Neuronal stem cell (in vitro differentiated cells): ENCODE results near the gene GNPTAB.
"Not testable (repeated sequence)": the region's sequence is repeated elsewhere in the genome, so short reads cannot be mapped to it uniquely, and the experiment has no call there.

Experiments used
- DNase-seq: peaks from one replicate; pipeline ENCODE4 v3.0.0-alpha.2; 2013; ENCODE audit warnings: low spot score
- H2AFZ ChIP-seq: one replicate; pipeline ENCODE4 v1.6.1; 2013; ENCODE audit warnings: mild to moderate bottlenecking, low read length, inconsistent platforms
- H2AK5ac ChIP-seq: 2 replicates; pipeline ENCODE4 v1.6.1; 2013; ENCODE audit warnings: low read depth, mild to moderate bottlenecking, inconsistent platforms, low read length, moderate library complexity, mixed read lengths
- H2BK120ac ChIP-seq: 2 replicates; pipeline ENCODE4 v1.6.1; 2013; ENCODE audit warnings: low read depth, mild to moderate bottlenecking, inconsistent platforms, low read length, moderate library complexity, mixed read lengths
- H2BK12ac ChIP-seq: one replicate; pipeline ENCODE4 v1.6.1; 2013; ENCODE audit warnings: low read length, inconsistent platforms
- H2BK15ac ChIP-seq: 2 replicates; pipeline ENCODE4 v1.6.1; 2013; ENCODE audit warnings: mild to moderate bottlenecking, low read length, inconsistent platforms, mixed read lengths
- H2BK5ac ChIP-seq: one replicate; pipeline ENCODE4 v1.6.1; 2013; ENCODE audit warnings: inconsistent platforms, mild to moderate bottlenecking, low read length, moderate library complexity
- H3K14ac ChIP-seq: one replicate; pipeline ENCODE4 v1.6.1; 2013; ENCODE audit warnings: low read length, inconsistent platforms
- H3K18ac ChIP-seq: 2 replicates; pipeline ENCODE4 v1.6.1; 2013; ENCODE audit warnings: low read length, inconsistent platforms
- H3K23ac ChIP-seq: 2 replicates; pipeline ENCODE4 v1.6.1; 2013; ENCODE audit warnings: low read depth, mild to moderate bottlenecking, mixed read lengths, low read length, inconsistent platforms; ENCODE audit not compliant: poor library complexity
- H3K27ac ChIP-seq: replicated peaks from 3 replicates; pipeline ENCODE4 v1.5.1; 2013; ENCODE audit warnings: low read length, inconsistent platforms
- H3K27me3 ChIP-seq, 3 experiments: 2 replicates each; pipeline ENCODE4 v1.6.1; 2013; ENCODE audit warnings: low read length in 3 of 3, mild to moderate bottlenecking in 2 of 3, inconsistent platforms in 1 of 3, low read depth in 1 of 3, mixed read lengths in 1 of 3, moderate library complexity in 1 of 3; ENCODE audit not compliant: control insufficient read depth in 3 of 3, insufficient read depth in 3 of 3
- H3K36me3 ChIP-seq, 2 donors: replicated peaks in 1 of 2; 2 replicates each; pipeline ENCODE4 v1.6.1; 2013; ENCODE audit warnings: low read length in 2 of 2; ENCODE audit not compliant: control insufficient read depth in 2 of 2, insufficient read depth in 2 of 2
- H3K4ac ChIP-seq: 2 replicates; pipeline ENCODE4 v1.6.1; 2013; ENCODE audit warnings: inconsistent platforms, mild to moderate bottlenecking, low read length, moderate library complexity
- H3K4me1 ChIP-seq, 2 donors: 1 replicate in 1 of 2; 2 replicates in 1 of 2; pipeline ENCODE4 v1.6.1; 2013; ENCODE audit warnings: low read length in 2 of 2, low read depth in 1 of 2; ENCODE audit not compliant: control insufficient read depth in 2 of 2, insufficient read depth in 1 of 2
- H3K4me2 ChIP-seq: one replicate; pipeline ENCODE4 v1.6.1; 2013; ENCODE audit warnings: mild to moderate bottlenecking, low read length, inconsistent platforms; ENCODE audit not compliant: insufficient read depth, poor library complexity, severe bottlenecking
- H3K4me3 ChIP-seq, 2 donors: 2 replicates each; pipeline ENCODE4 v1.5.1; 2013; ENCODE audit warnings: low read length in 2 of 2, mild to moderate bottlenecking in 2 of 2, inconsistent platforms in 1 of 2, moderate library complexity in 1 of 2
- H3K79me1 ChIP-seq: one replicate; pipeline ENCODE4 v1.6.1; 2013; ENCODE audit warnings: low read depth, mild to moderate bottlenecking, inconsistent platforms, low read length, moderate library complexity
- H3K9ac ChIP-seq: one replicate; pipeline ENCODE4 v1.6.1; 2013; ENCODE audit warnings: mild to moderate bottlenecking, low read depth, low read length, inconsistent platforms; ENCODE audit not compliant: poor library complexity
- H3K9me3 ChIP-seq, 2 donors: replicated peaks in 1 of 2; 2 replicates each; pipeline versions ENCODE3 to v1.6.1; 2013; ENCODE audit warnings: low read length in 2 of 2, mild to moderate bottlenecking in 2 of 2, inconsistent platforms in 1 of 2, low read depth in 1 of 2, mixed read lengths in 1 of 2, moderate library complexity in 1 of 2; ENCODE audit not compliant: control insufficient read depth in 2 of 2, insufficient read depth in 1 of 2
- H4K8ac ChIP-seq: one replicate; pipeline ENCODE4 v1.6.1; 2013; ENCODE audit warnings: low read depth, mild to moderate bottlenecking, inconsistent platforms, low read length, moderate library complexity
- H4K91ac ChIP-seq: one replicate; pipeline ENCODE4 v1.6.1; 2013; ENCODE audit warnings: low read length, low read depth, mild to moderate bottlenecking, inconsistent platforms; ENCODE audit not compliant: poor library complexity
- WGBS, 2 donors: extraction: QIAGEN DNeasy Blood & Tissue Kit; methylation state at CpG; one replicate each; pipeline ENCODE4 v1.1.7; 2013; ENCODE audit warnings: missing lambda C conversion rate in 2 of 2, mixed read lengths in 1 of 2; ENCODE audit not compliant: insufficient read length in 2 of 2, insufficient replicate concordance in 1 of 2; ENCODE audit errors: extremely low coverage in 2 of 2; 5-methylcytosine and 5-hydroxymethylcytosine counted together

The GNPTAB gene

GRCh38 chr12:101823891-101824290 lies 6.9 kb downstream of the GNPTAB start:
- H3K9me3 ChIP-seq: no peaks in the 10 kb centered on the region
- H3K4me2 ChIP-seq: no peak overlapping the region
- H2BK120ac ChIP-seq: no peak overlapping the region
- H2BK15ac ChIP-seq: no peak overlapping the region
- no peak overlapping the region for H2BK12ac ChIP-seq
- H3K18ac ChIP-seq: no peak overlapping the region
- no peak overlapping the region for H4K91ac ChIP-seq
- H2AFZ ChIP-seq: no peak overlapping the region
- H3K27me3 ChIP-seq: no peaks in the 10 kb centered on the region
- no peaks in the 10 kb centered on the region for H3K79me1 ChIP-seq
- no peak overlapping the region for H3K9ac ChIP-seq
- no peak overlapping the region for H4K8ac ChIP-seq
- no peak overlapping the region for H3K14ac ChIP-seq
- peak; percentile 20 for DNase-seq
- H3K4ac ChIP-seq: no peak overlapping the region
- no peaks in the 10 kb centered on the region for H3K36me3 ChIP-seq
- no peak overlapping the region for H3K4me3 ChIP-seq
- no peak overlapping the region for H3K23ac ChIP-seq
- H3K27ac ChIP-seq: no peak overlapping the region
- WGBS, 2 donors: no CpG with 5 or more reads among the region's 3 CpGs
- H3K4me1 ChIP-seq: no peaks in the 10 kb centered on the region
- no peak overlapping the region for H2BK5ac ChIP-seq
- H2AK5ac ChIP-seq: no peak overlapping the region

DNA sequence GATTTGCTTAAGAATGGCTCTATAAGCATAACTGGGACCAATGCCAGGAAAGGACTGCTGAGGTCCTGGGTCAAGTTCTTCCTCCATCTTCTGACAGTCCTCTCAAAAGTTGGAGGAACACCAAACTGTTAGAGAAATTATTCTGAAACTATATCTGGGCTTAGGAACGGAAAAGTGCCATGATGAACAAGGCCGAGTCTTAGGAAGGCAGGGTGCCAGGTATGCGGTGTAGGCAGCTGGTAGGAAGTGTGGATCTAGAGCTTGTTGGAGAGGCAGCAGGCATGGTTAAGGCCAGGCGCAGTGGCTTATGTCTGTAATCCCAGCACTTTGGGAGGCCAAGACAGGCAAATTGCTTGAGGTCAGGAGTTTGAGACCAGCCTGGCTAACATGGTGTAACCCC lies 7.7 kb downstream of the GNPTAB start:
- H3K79me1 ChIP-seq: peaks cover 1% of the 10 kb centered on the region
- H2BK5ac ChIP-seq: no peak overlapping the region
- no peak overlapping the region for H3K14ac ChIP-seq
- H3K9me3 ChIP-seq: no peaks in the 10 kb centered on the region
- H4K8ac ChIP-seq: no peak overlapping the region
- no peak overlapping the region for H3K18ac ChIP-seq
- H2AFZ ChIP-seq: no peak overlapping the region
- no peaks in the 10 kb centered on the region for H3K27me3 ChIP-seq
- H2AK5ac ChIP-seq: no peak overlapping the region
- DNase-seq: no peak
- H3K4me3 ChIP-seq: no peak overlapping the region
- no peak overlapping the region for H3K9ac ChIP-seq
- H2BK15ac ChIP-seq: no peak overlapping the region
- H3K4me2 ChIP-seq: no peak overlapping the region
- H3K27ac ChIP-seq: no peak overlapping the region
- H2BK120ac ChIP-seq: no peak overlapping the region
- WGBS, 2 donors: no CpG with 5 or more reads among the region's 4 CpGs
- no peak overlapping the region for H4K91ac ChIP-seq
- no peaks in the 10 kb centered on the region for H3K4me1 ChIP-seq
- no peak overlapping the region for H2BK12ac ChIP-seq
- H3K4ac ChIP-seq: peak overlapping the region; percentile 86
- H3K23ac ChIP-seq: no peak overlapping the region
- no peaks in the 10 kb centered on the region for H3K36me3 ChIP-seq

DNA sequence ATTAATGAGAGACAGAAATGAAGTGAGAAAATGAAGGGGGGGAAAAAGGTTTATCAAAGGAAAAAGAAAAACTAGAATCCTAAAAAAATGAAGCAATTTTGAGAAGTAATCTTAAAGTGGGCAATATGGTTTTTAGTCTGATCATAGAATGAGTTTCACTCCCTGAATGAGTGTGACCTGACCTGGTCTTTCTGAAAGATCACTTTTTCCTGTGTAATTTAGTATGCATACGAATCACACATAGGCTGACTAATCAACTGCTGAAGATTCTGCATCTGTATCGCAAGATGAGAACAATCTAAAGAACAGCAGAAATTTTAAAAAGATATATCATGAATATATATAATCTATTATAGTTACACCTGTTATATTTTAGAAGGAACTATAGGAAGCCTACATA lies 11.3 kb downstream of the GNPTAB start:
- no peak overlapping the region for H3K4ac ChIP-seq
- no peak overlapping the region for H2BK5ac ChIP-seq
- DNase-seq: no peak
- H2BK120ac ChIP-seq: no peak overlapping the region
- no CpG with 5 or more reads among the region's 2 CpGs for WGBS, 2 donors
- H3K4me3 ChIP-seq: no peak overlapping the region
- H2AK5ac ChIP-seq: no peak overlapping the region
- H2AFZ ChIP-seq: no peak overlapping the region
- H2BK15ac ChIP-seq: no peak overlapping the region
- no peak overlapping the region for H4K91ac ChIP-seq
- H3K23ac ChIP-seq: no peak overlapping the region
- H3K27ac ChIP-seq: no peak overlapping the region
- H4K8ac ChIP-seq: no peak overlapping the region
- H3K27me3 ChIP-seq: no peaks in the 10 kb centered on the region
- no peaks in the 10 kb centered on the region for H3K36me3 ChIP-seq
- H3K14ac ChIP-seq: no peak overlapping the region
- no peak overlapping the region for H2BK12ac ChIP-seq
- H3K4me2 ChIP-seq: no peak overlapping the region
- H3K9me3 ChIP-seq: no peaks in the 10 kb centered on the region
- H3K18ac ChIP-seq: no peak overlapping the region
- no peaks in the 10 kb centered on the region for H3K4me1 ChIP-seq
- no peak overlapping the region for H3K9ac ChIP-seq
- H3K79me1 ChIP-seq: peaks cover 1% of the 10 kb centered on the region

DNA sequence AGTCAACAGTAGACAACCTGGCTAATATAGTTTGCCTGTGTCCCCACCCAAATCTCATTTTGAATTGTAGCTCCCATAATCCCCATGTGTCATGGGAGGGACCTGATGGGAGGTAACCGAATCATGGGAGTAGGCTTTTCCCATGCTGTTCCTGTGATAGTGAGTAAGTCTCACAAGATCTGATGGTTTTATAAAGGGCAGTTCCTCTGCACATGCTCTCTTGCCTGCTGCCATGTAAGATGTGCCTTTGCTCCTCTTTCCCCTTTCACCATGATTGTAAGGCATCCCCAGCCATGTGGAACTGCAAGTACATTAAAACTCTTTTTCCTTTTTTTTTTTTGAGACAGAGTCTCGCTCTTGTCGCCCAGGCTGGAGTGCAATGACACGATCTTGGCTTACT lies 12.1 kb downstream of the GNPTAB start:
- H3K4me3 ChIP-seq, H3K18ac ChIP-seq, H2BK120ac ChIP-seq, H2AFZ ChIP-seq, H3K27me3 ChIP-seq, H2BK15ac ChIP-seq, H3K23ac ChIP-seq, H2BK5ac ChIP-seq, H3K9ac ChIP-seq, H3K14ac ChIP-seq, H3K79me1 ChIP-seq, H2AK5ac ChIP-seq, H3K27ac ChIP-seq, H4K91ac ChIP-seq, H2BK12ac ChIP-seq, H3K36me3 ChIP-seq, DNase-seq, H3K4ac ChIP-seq, H3K4me1 ChIP-seq, H3K4me2 ChIP-seq, H3K9me3 ChIP-seq, H4K8ac ChIP-seq: not testable (repeated sequence)
- WGBS, 2 donors: no CpG with 5 or more reads among the region's 4 CpGs
